Suprapubic skin (tissue), 4 donors: ENCODE measurements around the gene LENEP. TPM values are rescaled to one million over a fixed set of nuclear protein-coding genes. Genes with fewer than 3 reads are reported as not detected.
A peak's percentile ranks its signal among the peaks of the same experiment; 100 is the strongest.

Experiments used
- DNase-seq, 2 donors: peaks; one replicate each; pipeline ENCODE4 v3.0.0-alpha.2; 2019; ENCODE audit warnings: low spot score in 2 of 2
- H3K27ac ChIP-seq: fragments of 200-600 bp; sonication (generic); one replicate; pipeline ENCODE4 v1.5.1; 2019
- H3K27me3 ChIP-seq: fragments of 200-600 bp; sonication (generic); one replicate; pipeline ENCODE4 v1.5.1; 2019
- H3K36me3 ChIP-seq: fragments of 200-600 bp; sonication (generic); one replicate; pipeline ENCODE4 v1.5.1; 2019
- H3K4me1 ChIP-seq: fragments of 200-600 bp; sonication (generic); one replicate; pipeline ENCODE4 v1.5.1; 2019
- H3K4me3 ChIP-seq: fragments of 200-600 bp; sonication (generic); one replicate; pipeline ENCODE4 v1.5.1; 2019; ENCODE audit warnings: mild to moderate bottlenecking
- H3K9me3 ChIP-seq: fragments of 200-600 bp; sonication (generic); one replicate; pipeline ENCODE4 v1.5.1; 2019
- EP300 ChIP-seq: sonication (generic); formaldehyde crosslinking; IDR thresholded peaks from one replicate; pipeline ENCODE4 v1.6.1; 2017; ENCODE audit warnings: antibody characterized with exemption
- POLR2A ChIP-seq, 2 donors: fragments of 450-650 bp; IDR thresholded peaks; one replicate each; pipeline ENCODE4 v1.6.1; 2017; ENCODE audit warnings: antibody characterized with exemption in 2 of 2, mild to moderate bottlenecking in 2 of 2, moderate library complexity in 2 of 2
- POLR2AphosphoS5 ChIP-seq, 3 donors: sonication (generic); formaldehyde crosslinking; IDR thresholded peaks; one replicate each; pipeline ENCODE4 v1.6.1; 2017; ENCODE audit warnings: antibody characterized with exemption in 3 of 3
- WGBS: methylation state at CpG from one replicate; pipeline ENCODE4 v1.1.5; 2018; 5-methylcytosine and 5-hydroxymethylcytosine counted together
- total RNA-seq, 4 donors: library from RNA; depleted of rRNA; stranded (reverse); fragments of >200 nt; gene quantifications; one replicate each; pipeline ENCODE4 v1.1.0, GENCODE V29; 2016
- TF ChIP-seq, protein P1 (sequence below), 2 donors: fragments of 200-600 bp in 1 of 2; fragments of 450-650 bp in 1 of 2; sonication (generic) in 1 of 2; IDR thresholded peaks; one replicate each; pipeline ENCODE4 v1.5.1; 2016 to 2019; ENCODE audit warnings: antibody characterized with exemption in 2 of 2, mild to moderate bottlenecking in 1 of 2, moderate library complexity in 1 of 2

The LENEP gene
- total RNA-seq, 4 donors from 2014 or later: 3.0 TPM; not detected in 3

GRCh38 chr1:154970631-154971340 is 22.6 kb upstream of the LENEP start, which contains the start of gene SHC1:
TSS of gene SHC1 (minus strand) at chr1:154970747. CDS start at chr1:154970526, 221 bp downstream.
- Histone ChIP-seq H3K36me3 (peaks cover 30% of the 10 kb centered on the region), H3K9me3 (no peaks in the 10 kb centered on the region), H3K4me1 (peaks cover 67% of the 10 kb centered on the region), H3K27ac (peak within 1 kb of the TSS; percentile 97), H3K4me3 (peak within 1 kb of the TSS; percentile 46), H3K27me3 (no peaks in the 10 kb centered on the region)
- DNase-seq: peak; percentile 97
- TF ChIP-seq EP300: no peak
- TF ChIP-seq, protein P1, sequence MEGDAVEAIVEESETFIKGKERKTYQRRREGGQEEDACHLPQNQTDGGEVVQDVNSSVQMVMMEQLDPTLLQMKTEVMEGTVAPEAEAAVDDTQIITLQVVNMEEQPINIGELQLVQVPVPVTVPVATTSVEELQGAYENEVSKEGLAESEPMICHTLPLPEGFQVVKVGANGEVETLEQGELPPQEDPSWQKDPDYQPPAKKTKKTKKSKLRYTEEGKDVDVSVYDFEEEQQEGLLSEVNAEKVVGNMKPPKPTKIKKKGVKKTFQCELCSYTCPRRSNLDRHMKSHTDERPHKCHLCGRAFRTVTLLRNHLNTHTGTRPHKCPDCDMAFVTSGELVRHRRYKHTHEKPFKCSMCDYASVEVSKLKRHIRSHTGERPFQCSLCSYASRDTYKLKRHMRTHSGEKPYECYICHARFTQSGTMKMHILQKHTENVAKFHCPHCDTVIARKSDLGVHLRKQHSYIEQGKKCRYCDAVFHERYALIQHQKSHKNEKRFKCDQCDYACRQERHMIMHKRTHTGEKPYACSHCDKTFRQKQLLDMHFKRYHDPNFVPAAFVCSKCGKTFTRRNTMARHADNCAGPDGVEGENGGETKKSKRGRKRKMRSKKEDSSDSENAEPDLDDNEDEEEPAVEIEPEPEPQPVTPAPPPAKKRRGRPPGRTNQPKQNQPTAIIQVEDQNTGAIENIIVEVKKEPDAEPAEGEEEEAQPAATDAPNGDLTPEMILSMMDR (IDR thresholded peaks at IDR 0.05): no peak
- TF ChIP-seq POLR2AphosphoS5 (IDR thresholded peaks at IDR 0.05): no peak
- TF ChIP-seq POLR2A (IDR thresholded peaks at IDR 0.05): peak in 1 of 2 donors; percentile 77
- 13% methylated on average over 12 of the region's 15 CpGs for WGBS

GRCh38 chr1:154971341-154971998 is 21.9 kb upstream of the LENEP start:
- Histone ChIP-seq H3K27me3 (no peaks in the 10 kb centered on the region), H3K27ac (peak overlapping the region; percentile 97), H3K36me3 (peaks cover 24% of the 10 kb centered on the region), H3K9me3 (no peaks in the 10 kb centered on the region), H3K4me3 (peak overlapping the region; percentile 46), H3K4me1 (peaks cover 74% of the 10 kb centered on the region)
- TF ChIP-seq EP300 (no peak), POLR2AphosphoS5 (IDR thresholded peaks at IDR 0.05) (no peak), POLR2A (IDR thresholded peaks at IDR 0.05) (no peak)
- TF ChIP-seq, protein P1 (IDR thresholded peaks at IDR 0.05): no peak
- no peak for DNase-seq
- 25% methylated on average over 10 of the region's 10 CpGs for WGBS

DNA sequence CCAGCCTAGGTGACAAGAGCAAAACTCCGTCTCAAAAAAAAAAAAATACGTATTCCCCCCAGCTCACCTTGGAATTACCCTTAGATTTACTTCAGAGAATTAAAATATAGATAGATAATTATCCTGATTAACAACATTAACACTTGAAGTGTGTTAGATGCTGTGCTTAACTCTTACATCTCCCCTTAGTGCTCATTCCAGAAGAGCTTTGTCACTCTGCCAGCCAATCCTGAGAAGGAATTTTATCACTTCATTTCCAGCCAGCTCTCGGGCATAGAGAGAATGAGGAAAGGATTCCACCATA is 21.2 kb upstream of the LENEP start:
- Histone ChIP-seq H3K36me3 (peaks cover 17% of the 10 kb centered on the region), H3K27ac (peak overlapping the region; percentile 97), H3K4me3 (peak overlapping the region; percentile 73), H3K9me3 (no peaks in the 10 kb centered on the region), H3K4me1 (peaks cover 81% of the 10 kb centered on the region), H3K27me3 (no peaks in the 10 kb centered on the region)
- 67% methylated on average over 3 of the region's 3 CpGs for WGBS
- TF ChIP-seq POLR2AphosphoS5 (IDR thresholded peaks at IDR 0.05) (no peak), POLR2A (IDR thresholded peaks at IDR 0.05) (no peak), EP300 (no peak)
- TF ChIP-seq, protein P1 (IDR thresholded peaks at IDR 0.05): no peak
- no peak for DNase-seq

GRCh38 chr1:154972517-154973343 is 20.7 kb upstream of the LENEP start:
- peak overlapping the region; percentile 73 for H3K4me3 ChIP-seq
- H3K27me3 ChIP-seq: no peaks in the 10 kb centered on the region
- peaks cover 83% of the 10 kb centered on the region for H3K4me1 ChIP-seq
- H3K9me3 ChIP-seq: no peaks in the 10 kb centered on the region
- peak in 1 of 3 donors; percentile 25 for TF ChIP-seq POLR2AphosphoS5 (IDR thresholded peaks at IDR 0.05)
- TF ChIP-seq, protein P1 (IDR thresholded peaks at IDR 0.05): no peak
- peak in 1 of 2 donors; percentile 88 for DNase-seq
- peaks cover 11% of the 10 kb centered on the region for H3K36me3 ChIP-seq
- 14% methylated on average over 18 of the region's 18 CpGs for WGBS
- H3K27ac ChIP-seq: peak overlapping the region; percentile 97
